NT2/D1 (cell line): Measurements from ENCODE around the gene ZNF277.

Source experiments
- DNase-seq: peaks from one replicate; pipeline ENCODE4 v3.0.0-alpha.2; 2011; ENCODE audit warnings: low read depth, low spot score
- H3K27me3 ChIP-seq: 2 replicates; pipeline ENCODE4 v1.6.0; 2011; ENCODE audit warnings: mild to moderate bottlenecking; ENCODE audit not compliant: insufficient read length, insufficient read depth
- H3K36me3 ChIP-seq: 2 replicates; pipeline ENCODE4 v1.6.1; 2011; ENCODE audit warnings: mild to moderate bottlenecking, low read length, mixed read lengths; ENCODE audit not compliant: insufficient read depth, insufficient read length
- H3K4me1 ChIP-seq: 2 replicates; pipeline ENCODE4 v1.5.1; 2011; ENCODE audit not compliant: insufficient read depth, insufficient read length
- H3K4me3 ChIP-seq: 2 replicates; pipeline ENCODE4 v1.5.1; 2011; ENCODE audit warnings: low read depth; ENCODE audit not compliant: insufficient read length
- H3K9ac ChIP-seq: 2 replicates; pipeline ENCODE4 v1.6.0; 2011; ENCODE audit warnings: low read depth; ENCODE audit not compliant: insufficient read length
- H3K9me3 ChIP-seq: 2 replicates; pipeline ENCODE4 v1.5.1; 2011; ENCODE audit warnings: mild to moderate bottlenecking, low read length; ENCODE audit not compliant: insufficient read depth
- SUZ12 ChIP-seq: IDR thresholded peaks from 2 replicates; pipeline ENCODE4 v1.6.1; 2011; ENCODE audit not compliant: insufficient read length, insufficient read depth; ENCODE audit errors: extremely low read depth
- YY1 ChIP-seq: IDR thresholded peaks from 2 replicates; pipeline ENCODE4 v1.6.1; 2011; ENCODE audit not compliant: insufficient read length, insufficient read depth
- ZNF274 ChIP-seq: IDR thresholded peaks from 2 replicates; pipeline ENCODE4 v1.6.1; 2011; ENCODE audit warnings: mild to moderate bottlenecking, low read depth, low read length

Gene ZNF277

GRCh38 chr7:112254709-112255387, 48.4 kb downstream of the ZNF277 start:
- Histone ChIP-seq H3K4me1 (no peaks in the 10 kb centered on the region), H3K9ac (no peak overlapping the region)

GRCh38 chr7:112255388-112255720, 48.9 kb downstream of the ZNF277 start:
- H3K36me3 ChIP-seq, result no peaks in the 10 kb centered on the region
- no peak overlapping the region for H3K4me3 ChIP-seq
- no peak overlapping the region for H3K9ac ChIP-seq
- no peak for DNase-seq
- H3K27me3 ChIP-seq, result no peaks in the 10 kb centered on the region
- no peaks in the 10 kb centered on the region for H3K9me3 ChIP-seq
- TF ChIP-seq ZNF274 (no peak), SUZ12 (no peak), YY1 (no peak)
- H3K4me1 ChIP-seq, result no peaks in the 10 kb centered on the region

More at GRCh38 chr7:112254709-112255387, 48.4 kb downstream of the ZNF277 start:
- Histone ChIP-seq H3K9me3 (no peaks in the 10 kb centered on the region), H3K27me3 (no peaks in the 10 kb centered on the region), H3K36me3 (no peaks in the 10 kb centered on the region), H3K4me3 (no peak overlapping the region)
- DNase-seq, result no peak
- TF ChIP-seq ZNF274 (no peak), YY1 (no peak), SUZ12 (no peak)

DNA sequence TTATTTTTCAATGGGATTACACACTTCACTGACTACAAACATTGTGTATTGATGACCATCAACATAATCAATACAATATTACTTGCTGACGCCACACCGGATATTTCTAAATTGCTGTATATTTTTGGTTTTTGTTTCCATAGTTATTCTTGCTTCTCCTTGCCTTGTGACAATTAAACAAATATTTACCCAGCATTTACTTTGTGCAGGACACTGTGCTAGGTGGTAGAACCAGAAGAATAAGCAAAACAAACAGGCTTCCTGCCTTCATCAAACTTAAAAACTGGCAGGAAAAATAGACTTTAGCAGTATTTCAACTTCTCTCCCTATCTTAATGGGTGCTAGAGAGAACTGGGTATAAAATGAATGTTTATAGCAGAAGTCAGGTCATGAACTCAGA, 50.6 kb downstream of the ZNF277 start:
- no peaks in the 10 kb centered on the region for H3K9me3 ChIP-seq
- H3K4me3 ChIP-seq, result no peak overlapping the region
- TF ChIP-seq SUZ12, result no peak
- TF ChIP-seq YY1, result no peak
- no peak for TF ChIP-seq ZNF274
- no peaks in the 10 kb centered on the region for H3K27me3 ChIP-seq
- no peaks in the 10 kb centered on the region for H3K4me1 ChIP-seq
- no peaks in the 10 kb centered on the region for H3K36me3 ChIP-seq
- no peak for DNase-seq
- H3K9ac ChIP-seq, result no peak overlapping the region

- Histone ChIP-seq H3K9me3 (no peaks in the 10 kb centered on the region), H3K36me3 (no peaks in the 10 kb centered on the region), H3K9ac (no peak overlapping the region), H3K4me3 (no peak overlapping the region), H3K4me1 (no peaks in the 10 kb centered on the region), H3K27me3 (no peaks in the 10 kb centered on the region)
- TF ChIP-seq ZNF274 (no peak), SUZ12 (no peak)
- no peak for DNase-seq
Measured at GRCh38 chr7:112260911-112261310, 54.4 kb downstream of the ZNF277 start.

GRCh38 chr7:112262036-112262435, 55.5 kb downstream of the ZNF277 start:
- Histone ChIP-seq H3K27me3 (no peaks in the 10 kb centered on the region), H3K36me3 (no peaks in the 10 kb centered on the region), H3K9ac (no peak overlapping the region), H3K4me3 (no peak overlapping the region), H3K4me1 (no peaks in the 10 kb centered on the region), H3K9me3 (no peaks in the 10 kb centered on the region)
- DNase-seq, result no peak
- TF ChIP-seq YY1 (no peak), SUZ12 (no peak), ZNF274 (no peak)

GRCh38 chr7:112262855-112263487, 56.5 kb downstream of the ZNF277 start:
- no peaks in the 10 kb centered on the region for H3K27me3 ChIP-seq
- no peak overlapping the region for H3K4me3 ChIP-seq
- no peak for DNase-seq
- no peaks in the 10 kb centered on the region for H3K36me3 ChIP-seq
- H3K9ac ChIP-seq, result no peak overlapping the region
- H3K9me3 ChIP-seq, result no peaks in the 10 kb centered on the region
- TF ChIP-seq SUZ12 (no peak), YY1 (no peak), ZNF274 (no peak)
- H3K4me1 ChIP-seq, result no peaks in the 10 kb centered on the region

DNA sequence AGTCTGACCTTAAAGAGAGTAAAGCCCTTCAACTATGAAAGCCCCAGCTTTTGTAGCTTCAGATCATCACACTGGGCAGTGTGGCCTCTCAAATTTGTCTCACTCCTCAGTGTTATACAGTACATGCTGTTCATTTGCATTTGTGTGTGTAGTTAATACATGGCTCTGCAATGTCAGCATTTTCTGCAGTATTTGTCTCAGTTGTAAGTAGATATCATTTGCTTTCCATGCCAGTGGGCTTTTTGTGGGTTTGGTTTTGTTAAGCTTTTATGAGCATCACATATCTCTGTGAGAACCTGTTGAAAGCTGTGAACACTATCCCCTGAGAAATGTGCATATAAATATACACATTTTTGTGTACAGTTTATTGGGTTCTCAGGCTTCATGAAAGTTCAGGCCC, 57.0 kb downstream of the ZNF277 start:
- DNase-seq, result no peak
- Histone ChIP-seq H3K27me3 (no peaks in the 10 kb centered on the region), H3K4me3 (no peak overlapping the region), H3K9me3 (no peaks in the 10 kb centered on the region), H3K9ac (no peak overlapping the region), H3K4me1 (no peaks in the 10 kb centered on the region), H3K36me3 (no peaks in the 10 kb centered on the region)
- no peak for TF ChIP-seq SUZ12
- no peak for TF ChIP-seq ZNF274
- TF ChIP-seq YY1, result no peak
